ENCODE data around the gene LRRC55. TPM values are rescaled to one million over a fixed set of nuclear protein-coding genes. Genes with fewer than 3 reads are reported as not detected.

Gene LRRC55
- total RNA-seq, 1 experiment from 2014 or later: not detected

GRCh38 chr11:57203359-57203758 is 21.6 kb downstream of the LRRC55 start:
- TF ChIP-seq, protein P1, sequence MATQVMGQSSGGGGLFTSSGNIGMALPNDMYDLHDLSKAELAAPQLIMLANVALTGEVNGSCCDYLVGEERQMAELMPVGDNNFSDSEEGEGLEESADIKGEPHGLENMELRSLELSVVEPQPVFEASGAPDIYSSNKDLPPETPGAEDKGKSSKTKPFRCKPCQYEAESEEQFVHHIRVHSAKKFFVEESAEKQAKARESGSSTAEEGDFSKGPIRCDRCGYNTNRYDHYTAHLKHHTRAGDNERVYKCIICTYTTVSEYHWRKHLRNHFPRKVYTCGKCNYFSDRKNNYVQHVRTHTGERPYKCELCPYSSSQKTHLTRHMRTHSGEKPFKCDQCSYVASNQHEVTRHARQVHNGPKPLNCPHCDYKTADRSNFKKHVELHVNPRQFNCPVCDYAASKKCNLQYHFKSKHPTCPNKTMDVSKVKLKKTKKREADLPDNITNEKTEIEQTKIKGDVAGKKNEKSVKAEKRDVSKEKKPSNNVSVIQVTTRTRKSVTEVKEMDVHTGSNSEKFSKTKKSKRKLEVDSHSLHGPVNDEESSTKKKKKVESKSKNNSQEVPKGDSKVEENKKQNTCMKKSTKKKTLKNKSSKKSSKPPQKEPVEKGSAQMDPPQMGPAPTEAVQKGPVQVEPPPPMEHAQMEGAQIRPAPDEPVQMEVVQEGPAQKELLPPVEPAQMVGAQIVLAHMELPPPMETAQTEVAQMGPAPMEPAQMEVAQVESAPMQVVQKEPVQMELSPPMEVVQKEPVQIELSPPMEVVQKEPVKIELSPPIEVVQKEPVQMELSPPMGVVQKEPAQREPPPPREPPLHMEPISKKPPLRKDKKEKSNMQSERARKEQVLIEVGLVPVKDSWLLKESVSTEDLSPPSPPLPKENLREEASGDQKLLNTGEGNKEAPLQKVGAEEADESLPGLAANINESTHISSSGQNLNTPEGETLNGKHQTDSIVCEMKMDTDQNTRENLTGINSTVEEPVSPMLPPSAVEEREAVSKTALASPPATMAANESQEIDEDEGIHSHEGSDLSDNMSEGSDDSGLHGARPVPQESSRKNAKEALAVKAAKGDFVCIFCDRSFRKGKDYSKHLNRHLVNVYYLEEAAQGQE (IDR thresholded peaks at IDR 0.05; ENCODE audit: insufficient read depth in 1 of 2, low read depth in 2 of 2, low read length in 1 of 2): no peak
- TF ChIP-seq POLR2AphosphoS5 (IDR thresholded peaks at IDR 0.05; ENCODE audit: low read depth, low read length) (no peak), TCF7L2 (IDR thresholded peaks at IDR 0.05; ENCODE audit: low read depth, low read length) (no peak), SIN3A (IDR thresholded peaks at IDR 0.05; ENCODE audit: borderline replicate concordance, insufficient read depth, low read depth, low read length) (no peak)
- TF ChIP-seq, protein P2, sequence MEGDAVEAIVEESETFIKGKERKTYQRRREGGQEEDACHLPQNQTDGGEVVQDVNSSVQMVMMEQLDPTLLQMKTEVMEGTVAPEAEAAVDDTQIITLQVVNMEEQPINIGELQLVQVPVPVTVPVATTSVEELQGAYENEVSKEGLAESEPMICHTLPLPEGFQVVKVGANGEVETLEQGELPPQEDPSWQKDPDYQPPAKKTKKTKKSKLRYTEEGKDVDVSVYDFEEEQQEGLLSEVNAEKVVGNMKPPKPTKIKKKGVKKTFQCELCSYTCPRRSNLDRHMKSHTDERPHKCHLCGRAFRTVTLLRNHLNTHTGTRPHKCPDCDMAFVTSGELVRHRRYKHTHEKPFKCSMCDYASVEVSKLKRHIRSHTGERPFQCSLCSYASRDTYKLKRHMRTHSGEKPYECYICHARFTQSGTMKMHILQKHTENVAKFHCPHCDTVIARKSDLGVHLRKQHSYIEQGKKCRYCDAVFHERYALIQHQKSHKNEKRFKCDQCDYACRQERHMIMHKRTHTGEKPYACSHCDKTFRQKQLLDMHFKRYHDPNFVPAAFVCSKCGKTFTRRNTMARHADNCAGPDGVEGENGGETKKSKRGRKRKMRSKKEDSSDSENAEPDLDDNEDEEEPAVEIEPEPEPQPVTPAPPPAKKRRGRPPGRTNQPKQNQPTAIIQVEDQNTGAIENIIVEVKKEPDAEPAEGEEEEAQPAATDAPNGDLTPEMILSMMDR (IDR thresholded peaks at IDR 0.05): no peak
- in situ Hi-C loops (cut with HindIII; ENCODE audit: low pct_unique_long_range_greater_than_20kb, low sequenced_read_pairs) (no loop called here), intact Hi-C loops (cut with micrococcal nuclease; ENCODE audit: unreplicated experiment) (no loop called here)
- no TSS peak for BruUV-seq (replicated peaks)
- ChIA-PET CTCF (no interaction called here), POLR2A (no interaction called here)
- DNase-seq (ENCODE audit: low read depth, low spot score) (no peak), ATAC-seq (no peak)
- Histone ChIP-seq H3K27ac (ENCODE audit: low read length) (no peak overlapping the region), H3K4me1 (ENCODE audit: control insufficient read depth, insufficient read depth, low read length) (no peaks in the 10 kb centered on the region), H3K36me3 (ENCODE audit: control insufficient read depth, insufficient read depth, low read length) (no peaks in the 10 kb centered on the region), H3K4me3 (ENCODE audit: low read depth in 2 of 2, low read length in 2 of 2) (no peak overlapping the region), H3K9me3 (ENCODE audit: control insufficient read depth, insufficient read depth, low read depth, low read length) (no peaks in the 10 kb centered on the region), H3K27me3 (ENCODE audit: control insufficient read depth, insufficient read depth, low read length) (peaks cover 6% of the 10 kb centered on the region)

- Histone ChIP-seq H3K4me3 (ENCODE audit: low read depth in 2 of 2, low read length in 2 of 2) (no peak overlapping the region), H3K27ac (ENCODE audit: low read length) (no peak overlapping the region), H3K27me3 (ENCODE audit: control insufficient read depth, insufficient read depth, low read length) (peaks cover 7% of the 10 kb centered on the region), H3K9me3 (ENCODE audit: control insufficient read depth, insufficient read depth, low read depth, low read length) (no peaks in the 10 kb centered on the region), H3K36me3 (ENCODE audit: control insufficient read depth, insufficient read depth, low read length) (no peaks in the 10 kb centered on the region), H3K4me1 (ENCODE audit: control insufficient read depth, insufficient read depth, low read length) (no peaks in the 10 kb centered on the region)
- in situ Hi-C loops (cut with HindIII; ENCODE audit: low pct_unique_long_range_greater_than_20kb, low sequenced_read_pairs) (no loop called here), intact Hi-C loops (cut with micrococcal nuclease; ENCODE audit: unreplicated experiment) (no loop called here)
- ChIA-PET CTCF (no interaction called here), POLR2A (no interaction called here)
- ATAC-seq: no peak
- DNase-seq (ENCODE audit: low read depth, low spot score): no peak
- TF ChIP-seq SIN3A (IDR thresholded peaks at IDR 0.05; ENCODE audit: borderline replicate concordance, insufficient read depth, low read depth, low read length): no peak
- TF ChIP-seq, protein P2 (IDR thresholded peaks at IDR 0.05): no peak
- TF ChIP-seq TCF7L2 (IDR thresholded peaks at IDR 0.05; ENCODE audit: low read depth, low read length): no peak
- TF ChIP-seq POLR2AphosphoS5 (IDR thresholded peaks at IDR 0.05; ENCODE audit: low read depth, low read length): no peak
- TF ChIP-seq, protein P1 (IDR thresholded peaks at IDR 0.05; ENCODE audit: insufficient read depth in 1 of 2, low read depth in 2 of 2, low read length in 1 of 2): no peak
- no TSS peak for BruUV-seq (replicated peaks)
Observed at GRCh38 chr11:57203882-57204480, 22.2 kb downstream of the LRRC55 start.
